HG02571 (cell line): ENCODE results near the gene HADHB.
"Not testable (repeated sequence)": the region's sequence is repeated elsewhere in the genome, so short reads cannot be mapped to it uniquely, and the experiment has no call there.

Source experiments
- ATAC-seq: cut with Tn5 transposase; IDR thresholded peaks from one replicate; pipeline ENCODE4 v1.9.1; 2021; ENCODE audit warnings: mild to moderate bottlenecking, moderate library complexity; ENCODE audit not compliant: unreplicated experiment

Gene HADHB

GRCh38 chr2:26290001-26290400, 45.3 kb downstream of the HADHB start:
- no peak for ATAC-seq

GRCh38 chr2:26292646-26293045, 47.9 kb downstream of the HADHB start:
- no peak for ATAC-seq

GRCh38 chr2:26295511-26295910, 50.8 kb downstream of the HADHB start:
- ATAC-seq = no peak

GRCh38 chr2:26297061-26297460, 52.3 kb downstream of the HADHB start:
- ATAC-seq = no peak

- ATAC-seq = no peak
These were observed 53.5 kb downstream of the HADHB start for GRCh38 chr2:26298286-26298637.

GRCh38 chr2:26298638-26299393, 54.1 kb downstream of the HADHB start:
- ATAC-seq = no peak

- ATAC-seq = no peak
These were observed 54.8 kb downstream of the HADHB start for GRCh38 chr2:26299471-26300101.

- no peak for ATAC-seq
These were observed 55.6 kb downstream of the HADHB start for GRCh38 chr2:26300234-26300925.

GRCh38 chr2:26302846-26303245, 58.1 kb downstream of the HADHB start:
- ATAC-seq = no peak

GRCh38 chr2:26305094-26305493, 60.4 kb downstream of the HADHB start:
- not testable (repeated sequence) for ATAC-seq

- ATAC-seq = no peak
These were observed 60.8 kb downstream of the HADHB start for GRCh38 chr2:26305540-26305939.

GRCh38 chr2:26309921-26310320, 65.2 kb downstream of the HADHB start:
- ATAC-seq = no peak

GRCh38 chr2:26312471-26312870, 67.7 kb downstream of the HADHB start:
- no peak for ATAC-seq

- ATAC-seq = no peak
These were observed 68.7 kb downstream of the HADHB start for GRCh38 chr2:26313446-26313845.

GRCh38 chr2:26314243-26314642, 69.5 kb downstream of the HADHB start:
- ATAC-seq = no peak

- no peak for ATAC-seq
These were observed 71.3 kb downstream of the HADHB start for GRCh38 chr2:26316041-26316440.

- no peak for ATAC-seq
These were observed 72.1 kb downstream of the HADHB start for GRCh38 chr2:26316845-26317244.

GRCh38 chr2:26317377-26318105, 72.8 kb downstream of the HADHB start:
- no peak for ATAC-seq

- ATAC-seq = no peak
These were observed 74.2 kb downstream of the HADHB start for GRCh38 chr2:26318950-26319349.

GRCh38 chr2:26324479-26324878, 79.7 kb downstream of the HADHB start:
- ATAC-seq = not testable (repeated sequence)

- no peak for ATAC-seq
These were observed 80.2 kb downstream of the HADHB start for GRCh38 chr2:26324903-26325302.
